ENCODE measurements around the gene PDP2. TPM values are rescaled to one million over a fixed set of nuclear protein-coding genes. Genes with fewer than 3 reads are reported as not detected.

PDP2 gene
- total and polyA plus RNA-seq, 2 of the 4 experiments (the other 2 are of a cell fraction) = 5.3 to 16.8 TPM

- Histone ChIP-seq H3K9ac (ENCODE audit: low read depth, low read length) (no peak overlapping the region), H2AK9ac (replicated peaks; ENCODE audit: low read depth, low read length, poor library complexity) (no peak overlapping the region), H2BK5ac (ENCODE audit: low read depth, low read length, poor library complexity, severe bottlenecking) (no peak overlapping the region), H4K91ac (ENCODE audit: insufficient read depth, low read depth, low read length) (no peak overlapping the region), H3K4me1 (ENCODE audit: control insufficient read depth, insufficient read depth, low read length) (no peaks in the 10 kb centered on the region), H4K5ac (ENCODE audit: low read depth, low read length) (no peak overlapping the region), H3K9me3 (ENCODE audit: control insufficient read depth, insufficient read depth, low read length) (no peaks in the 10 kb centered on the region), H3K36me3 (ENCODE audit: control insufficient read depth, insufficient read depth, low read length) (no peaks in the 10 kb centered on the region), H3K27me3 (ENCODE audit: control insufficient read depth, insufficient read depth, low read length) (peaks cover 6% of the 10 kb centered on the region), H2BK120ac (ENCODE audit: low read depth, low read length) (no peak overlapping the region), H3K27ac (ENCODE audit: insufficient read depth, low read length) (no peak overlapping the region), H3K4me3 (ENCODE audit: insufficient read depth, low read depth, low read length) (no peak overlapping the region), H2BK20ac (ENCODE audit: low read depth, low read length) (no peak overlapping the region), H3K4me2 (ENCODE audit: low read depth, low read length) (no peak overlapping the region), H3K23ac (ENCODE audit: low read depth, low read length) (no peak overlapping the region), H4K8ac (ENCODE audit: low read depth in 2 of 2, low read length in 2 of 2) (no peak overlapping the region), H2AFZ (replicated peaks; ENCODE audit: low read length, poor library complexity) (no peak overlapping the region), H3K4ac (ENCODE audit: low read depth, low read length) (no peak overlapping the region), H3K56ac (ENCODE audit: extremely low read depth, insufficient read depth, low read length) (no peak overlapping the region), H3K9me1 (ENCODE audit: insufficient read depth, low read length) (no peaks in the 10 kb centered on the region), H3K14ac (replicated peaks; ENCODE audit: low read depth, low read length) (no peak overlapping the region), H2BK15ac (ENCODE audit: low read depth, low read length) (no peak overlapping the region), H2AK5ac (ENCODE audit: low read depth, low read length) (no peak overlapping the region), H3K79me1 (ENCODE audit: low read depth in 1 of 2, low read length in 2 of 2) (no peaks in the 10 kb centered on the region), H3K18ac (ENCODE audit: low read depth, low read length) (no peak overlapping the region), H4K20me1 (ENCODE audit: insufficient read depth, low read length) (peaks cover 4% of the 10 kb centered on the region; the same call in 1 of the 2 replicates)
- no TSS peak for BruUV-seq (replicated peaks)
- ATAC-seq (ENCODE audit: low read depth) = peak; percentile 60; the same call in 1 of the 2 replicates
- TF ChIP-seq MAFK (IDR thresholded peaks at IDR 0.05; ENCODE audit: low read depth, low read length) = no peak
- dilution Hi-C loops (cut with HindIII; ENCODE audit: low sequenced_read_pairs, unreplicated experiment) (no loop called here), in situ Hi-C loops (cut with MboI; ENCODE audit: low sequenced_read_pairs) (no loop called here), intact Hi-C loops (cut with micrococcal nuclease) (no loop called here)
- no CpG with 5 or more reads among the region's 4 CpGs for WGBS, 2 experiments (ENCODE audit: extremely low coverage in 2 of 2, insufficient read length in 1 of 2)
- ChIA-PET POLR2A (ENCODE audit: unreplicated experiment) (no interaction called here), CTCF (interaction anchor here (0.7 kb wide), 1 partner anchor 100 kb away, joined by 3 read pairs; no protein-coding TSS in a partner anchor)
- DNase-seq = peak; percentile 49
Measured at GRCh38 chr16:66858740-66859396, 21.4 kb upstream of the PDP2 start.
